ENCODE data around the gene CPB2. TPM values are rescaled to one million over a fixed set of nuclear protein-coding genes. Genes with fewer than 3 reads are reported as not detected.

CPB2 gene
- total RNA-seq, 1 donor from 2014 or later = not detected

DNA sequence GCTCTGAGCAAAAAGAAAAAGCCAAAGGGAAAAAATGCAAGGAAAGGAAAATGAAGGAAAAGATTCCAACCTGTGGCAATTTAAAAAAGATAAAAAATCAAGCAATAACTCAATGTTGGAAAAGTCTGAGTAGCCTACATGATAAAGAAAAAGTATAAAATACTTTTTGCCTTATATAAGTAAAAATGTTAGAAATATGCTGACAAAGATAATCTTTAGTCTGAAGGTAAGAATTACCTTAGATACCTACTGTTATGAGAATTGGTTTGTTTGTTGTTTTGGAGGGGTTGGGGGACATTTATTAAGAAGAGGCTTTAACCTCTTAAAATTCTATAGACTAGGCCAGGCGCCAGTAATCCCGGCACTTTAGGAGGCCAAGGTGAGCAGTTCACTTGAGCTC, 29.7 kb upstream of the CPB2 start:
- Mint-ChIP-seq H3K4me3 (no peak overlapping the region), H3K27ac (no peak overlapping the region), H3K9me3 (no peaks in the 10 kb centered on the region), H3K27me3 (no peaks in the 10 kb centered on the region), H3K36me3 (ENCODE audit: low read depth) (peaks cover 92% of the 10 kb centered on the region), H3K4me1 (peaks cover 2% of the 10 kb centered on the region)
- intact Hi-C loops (cut with micrococcal nuclease) = no loop called here
- TF ChIP-seq, protein P1, sequence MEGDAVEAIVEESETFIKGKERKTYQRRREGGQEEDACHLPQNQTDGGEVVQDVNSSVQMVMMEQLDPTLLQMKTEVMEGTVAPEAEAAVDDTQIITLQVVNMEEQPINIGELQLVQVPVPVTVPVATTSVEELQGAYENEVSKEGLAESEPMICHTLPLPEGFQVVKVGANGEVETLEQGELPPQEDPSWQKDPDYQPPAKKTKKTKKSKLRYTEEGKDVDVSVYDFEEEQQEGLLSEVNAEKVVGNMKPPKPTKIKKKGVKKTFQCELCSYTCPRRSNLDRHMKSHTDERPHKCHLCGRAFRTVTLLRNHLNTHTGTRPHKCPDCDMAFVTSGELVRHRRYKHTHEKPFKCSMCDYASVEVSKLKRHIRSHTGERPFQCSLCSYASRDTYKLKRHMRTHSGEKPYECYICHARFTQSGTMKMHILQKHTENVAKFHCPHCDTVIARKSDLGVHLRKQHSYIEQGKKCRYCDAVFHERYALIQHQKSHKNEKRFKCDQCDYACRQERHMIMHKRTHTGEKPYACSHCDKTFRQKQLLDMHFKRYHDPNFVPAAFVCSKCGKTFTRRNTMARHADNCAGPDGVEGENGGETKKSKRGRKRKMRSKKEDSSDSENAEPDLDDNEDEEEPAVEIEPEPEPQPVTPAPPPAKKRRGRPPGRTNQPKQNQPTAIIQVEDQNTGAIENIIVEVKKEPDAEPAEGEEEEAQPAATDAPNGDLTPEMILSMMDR (IDR thresholded peaks at IDR 0.05) = no peak
- DNase-seq = no peak
- ATAC-seq (ENCODE audit: low read depth) = no peak
- CTCF ChIA-PET = no interaction called here
- POLR2A ChIA-PET = interaction anchor here (1.5 kb wide), 1 partner anchor 8 kb away, joined by 6 read pairs; no protein-coding TSS in a partner anchor

DNA sequence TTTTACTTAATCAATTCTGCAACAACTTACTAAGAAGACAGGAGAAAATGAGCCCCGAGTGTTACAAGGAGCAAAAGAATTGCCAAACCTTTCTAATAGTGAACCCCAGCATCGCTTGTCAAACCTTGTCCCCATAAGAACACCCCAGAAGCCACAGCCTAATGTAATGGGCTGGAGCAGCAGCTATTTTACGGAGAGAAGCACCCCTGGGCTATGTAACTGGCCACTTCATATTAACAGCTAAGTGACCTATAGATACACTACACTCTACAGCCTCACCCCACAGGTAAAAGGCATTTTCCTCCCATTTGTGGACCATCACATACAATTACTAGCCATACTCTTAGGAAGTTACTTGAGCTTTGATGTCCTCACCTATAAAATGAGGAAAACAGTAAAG, 27.3 kb upstream of the CPB2 start:
- POLR2A ChIA-PET = no interaction called here
- DNase-seq = no peak
- CTCF ChIA-PET = interaction anchor here (1.2 kb wide), 1 partner anchor 28 kb away, joined by 3 read pairs; no protein-coding TSS in a partner anchor
- no peaks in the 10 kb centered on the region for H3K4me1 Mint-ChIP-seq
- H3K27me3 Mint-ChIP-seq = no peaks in the 10 kb centered on the region
- peaks cover 95% of the 10 kb centered on the region for H3K36me3 Mint-ChIP-seq (ENCODE audit: low read depth)
- H3K9me3 Mint-ChIP-seq = no peaks in the 10 kb centered on the region
- TF ChIP-seq, protein P1 (IDR thresholded peaks at IDR 0.05) = no peak
- no peak overlapping the region for H3K4me3 Mint-ChIP-seq
- H3K27ac Mint-ChIP-seq = no peak overlapping the region
- intact Hi-C loops (cut with micrococcal nuclease) = no loop called here
- no peak for ATAC-seq (ENCODE audit: low read depth)

DNA sequence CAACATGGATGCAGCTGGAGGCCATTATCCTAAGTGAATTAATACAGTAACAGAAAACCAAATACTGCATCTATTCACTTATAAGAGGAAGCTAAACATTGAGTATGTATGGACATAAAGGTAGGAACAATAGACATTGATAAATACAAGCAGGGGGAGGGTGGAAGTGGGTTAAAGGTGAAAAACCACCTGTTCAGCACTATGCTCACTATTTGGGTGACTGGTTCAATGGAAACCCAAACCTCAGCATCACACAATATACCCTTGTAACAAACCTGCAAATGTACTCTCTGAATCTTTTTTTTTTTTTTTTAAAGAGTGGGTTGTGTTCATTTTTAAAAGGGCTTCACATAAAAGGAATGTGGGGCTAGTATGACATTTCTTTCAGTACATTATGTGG, 26.9 kb upstream of the CPB2 start:
- intact Hi-C loops (cut with micrococcal nuclease) = no loop called here
- peaks cover 95% of the 10 kb centered on the region for H3K36me3 Mint-ChIP-seq (ENCODE audit: low read depth)
- TF ChIP-seq, protein P1 (IDR thresholded peaks at IDR 0.05) = no peak
- no peak overlapping the region for H3K4me3 Mint-ChIP-seq
- CTCF ChIA-PET = interaction anchor here (1.2 kb wide), 1 partner anchor 29 kb away, joined by 3 read pairs; no protein-coding TSS in a partner anchor
- POLR2A ChIA-PET = no interaction called here
- H3K27ac Mint-ChIP-seq = no peak overlapping the region
- DNase-seq (no peak), ATAC-seq (ENCODE audit: low read depth) (no peak)
- H3K27me3 Mint-ChIP-seq = no peaks in the 10 kb centered on the region
- H3K4me1 Mint-ChIP-seq = peaks cover 1% of the 10 kb centered on the region
- H3K9me3 Mint-ChIP-seq = no peaks in the 10 kb centered on the region

DNA sequence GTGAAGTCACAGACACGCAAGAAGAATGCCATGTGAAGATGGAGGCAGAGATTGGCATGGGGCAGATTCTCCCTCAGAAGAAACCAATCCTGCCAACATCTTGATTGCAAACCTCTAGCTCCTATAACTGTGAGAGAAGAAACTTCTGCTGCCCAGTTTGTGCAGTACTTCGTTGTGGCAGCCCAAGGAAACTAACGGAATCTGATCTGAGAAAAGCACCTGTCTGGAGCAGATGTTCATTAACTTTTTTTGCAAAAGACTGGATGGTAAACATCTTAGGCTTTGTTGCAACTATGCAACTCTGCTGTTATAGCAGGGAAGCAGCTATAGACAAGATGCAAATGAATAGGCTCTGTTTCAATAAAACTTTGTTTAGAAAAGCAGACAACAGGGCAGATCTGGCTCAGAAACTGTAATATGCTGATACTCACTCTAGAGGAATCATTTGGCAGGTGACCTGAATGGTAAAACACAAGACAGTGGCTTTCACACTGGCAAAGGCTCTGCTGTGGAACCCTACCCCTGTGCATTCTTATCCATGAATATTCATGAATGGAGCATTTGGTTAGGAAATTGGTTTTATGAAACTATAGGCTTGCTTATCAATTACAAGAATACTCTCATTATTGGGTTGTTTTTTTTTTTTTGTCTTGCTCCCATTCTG, 25.3 kb upstream of the CPB2 start:
- Mint-ChIP-seq H3K9me3 (no peaks in the 10 kb centered on the region), H3K4me3 (no peak overlapping the region), H3K4me1 (peaks cover 16% of the 10 kb centered on the region), H3K27me3 (no peaks in the 10 kb centered on the region), H3K27ac (no peak overlapping the region), H3K36me3 (ENCODE audit: low read depth) (peaks cover 92% of the 10 kb centered on the region)
- DNase-seq (no peak), ATAC-seq (ENCODE audit: low read depth) (no peak)
- intact Hi-C loops (cut with micrococcal nuclease) = loop anchor here (5.0 kb wide), 2 partner anchors 78 to 323 kb away; partner anchors contain the start of gene ZC3H13
- POLR2A ChIA-PET = no interaction called here
- CTCF ChIA-PET = no interaction called here
- TF ChIP-seq, protein P1 (IDR thresholded peaks at IDR 0.05) = no peak

DNA sequence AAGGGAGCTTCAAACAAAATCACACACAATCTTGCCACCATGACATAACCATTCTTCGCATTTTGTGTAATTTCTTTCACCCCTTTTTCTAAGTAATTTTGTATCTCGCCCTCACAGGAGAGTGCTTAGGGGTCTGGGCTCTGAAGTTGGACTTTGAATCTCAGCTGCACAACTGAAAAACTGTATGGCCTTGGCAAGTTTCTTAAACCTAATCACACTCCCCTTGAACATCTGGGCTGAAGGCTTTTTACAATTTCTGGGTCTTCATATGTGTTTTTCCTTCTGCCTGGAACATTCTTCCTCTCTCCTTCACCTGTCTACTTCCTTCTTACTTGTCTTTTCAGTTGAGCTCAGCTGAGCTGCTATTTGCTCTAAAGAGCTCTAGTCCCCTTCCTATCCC, 24.3 kb upstream of the CPB2 start:
- CTCF ChIA-PET = interaction anchor here (0.6 to 0.7 kb wide), 2 partner anchors 19 to 190 kb away, joined by 3 to 4 read pairs; no protein-coding TSS in a partner anchor
- H3K36me3 Mint-ChIP-seq (ENCODE audit: low read depth) = peaks cover 88% of the 10 kb centered on the region
- TF ChIP-seq, protein P1 (IDR thresholded peaks at IDR 0.05) = no peak
- intact Hi-C loops (cut with micrococcal nuclease) = loop anchor here (5.0 kb wide), 2 partner anchors 77 to 322 kb away; partner anchors contain the start of gene ZC3H13
- POLR2A ChIA-PET = interaction anchor here (0.5 kb wide), 1 partner anchor 12 kb away, joined by 6 read pairs; no protein-coding TSS in a partner anchor
- no peak overlapping the region for H3K27ac Mint-ChIP-seq
- no peak overlapping the region for H3K4me3 Mint-ChIP-seq
- ATAC-seq (ENCODE audit: low read depth) (no peak), DNase-seq (no peak)
- no peaks in the 10 kb centered on the region for H3K9me3 Mint-ChIP-seq
- peaks cover 25% of the 10 kb centered on the region for H3K4me1 Mint-ChIP-seq
- no peaks in the 10 kb centered on the region for H3K27me3 Mint-ChIP-seq
